ENCODE measurements around the gene FAM8A1.
A peak's percentile ranks its signal among the peaks of the same experiment; 100 is the strongest.

Gene FAM8A1

DNA sequence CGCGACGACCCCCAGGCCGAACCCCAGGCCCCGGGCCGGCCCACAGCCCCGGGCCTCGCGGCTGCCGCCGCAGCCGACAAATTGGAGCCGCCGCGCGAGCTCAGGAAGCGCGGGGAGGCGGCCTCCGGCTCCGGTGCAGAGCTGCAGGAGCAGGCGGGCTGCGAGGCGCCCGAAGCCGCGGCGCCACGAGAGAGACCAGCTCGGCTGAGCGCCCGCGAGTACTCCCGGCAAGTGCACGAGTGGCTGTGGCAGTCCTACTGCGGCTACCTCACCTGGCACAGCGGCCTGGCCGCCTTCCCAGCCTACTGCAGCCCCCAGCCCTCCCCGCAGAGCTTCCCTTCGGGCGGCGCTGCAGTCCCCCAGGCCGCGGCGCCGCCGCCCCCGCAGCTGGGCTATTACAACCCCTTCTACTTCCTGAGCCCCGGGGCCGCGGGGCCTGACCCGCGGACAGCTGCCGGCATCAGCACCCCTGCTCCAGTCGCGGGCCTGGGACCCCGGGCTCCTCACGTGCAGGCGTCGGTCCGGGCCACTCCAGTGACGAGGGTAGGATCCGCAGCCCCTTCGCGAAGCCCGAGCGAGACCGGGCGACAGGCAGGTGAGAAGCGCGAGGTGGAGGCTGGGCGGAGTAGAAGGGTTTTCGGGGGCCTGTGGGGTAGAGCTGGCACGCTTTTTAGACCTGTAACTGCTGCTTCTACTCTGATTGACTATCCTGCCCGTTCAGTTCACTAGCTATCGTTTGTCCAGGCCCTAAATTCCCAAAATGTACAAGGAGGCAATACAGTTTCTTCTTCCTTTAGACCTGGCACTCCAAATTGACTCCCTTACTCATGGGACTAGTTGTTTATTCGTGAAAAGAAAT is 654 bp downstream of the FAM8A1 start:
- DNase-seq, result peak; percentile 88

DNA sequence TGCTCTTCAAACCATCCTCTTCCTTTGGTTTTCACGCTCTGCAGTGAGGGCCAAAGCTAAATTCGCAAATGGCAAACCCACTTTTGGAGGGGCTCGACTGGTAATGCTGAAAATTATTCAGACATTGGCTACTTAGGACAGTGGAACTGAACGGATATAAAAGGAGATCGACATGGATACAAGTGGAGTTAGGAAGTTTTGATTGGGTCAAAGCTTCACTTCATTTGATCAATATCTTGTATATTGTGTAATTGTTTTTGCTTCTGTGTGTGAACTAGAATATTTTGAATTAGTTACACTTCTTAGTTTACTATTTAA is 1.2 kb downstream of the FAM8A1 start:
- DNase-seq, result no peak

DNA sequence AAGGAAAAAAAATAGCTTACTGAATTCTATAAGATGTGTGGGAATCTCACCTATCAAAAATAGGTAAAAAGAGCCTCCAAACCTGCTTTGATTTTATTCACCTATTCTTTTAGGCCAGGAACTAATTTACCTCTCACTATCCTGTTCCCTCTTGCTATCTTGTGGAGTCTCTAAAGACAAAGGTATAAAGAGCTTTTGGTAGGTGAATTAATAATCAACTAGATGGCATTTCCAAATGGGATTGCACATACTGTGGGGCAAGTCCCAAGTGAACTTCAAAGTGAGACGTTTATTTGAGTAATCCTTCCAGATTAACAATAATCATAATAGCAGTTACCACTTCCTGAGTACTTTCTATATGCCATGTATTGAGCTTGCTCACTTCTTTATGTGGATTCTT is 2.8 kb downstream of the FAM8A1 start:
- no peak for DNase-seq

GRCh38 chr6:17606606-17607005 is 6.5 kb downstream of the FAM8A1 start:
- DNase-seq, result no peak

DNA sequence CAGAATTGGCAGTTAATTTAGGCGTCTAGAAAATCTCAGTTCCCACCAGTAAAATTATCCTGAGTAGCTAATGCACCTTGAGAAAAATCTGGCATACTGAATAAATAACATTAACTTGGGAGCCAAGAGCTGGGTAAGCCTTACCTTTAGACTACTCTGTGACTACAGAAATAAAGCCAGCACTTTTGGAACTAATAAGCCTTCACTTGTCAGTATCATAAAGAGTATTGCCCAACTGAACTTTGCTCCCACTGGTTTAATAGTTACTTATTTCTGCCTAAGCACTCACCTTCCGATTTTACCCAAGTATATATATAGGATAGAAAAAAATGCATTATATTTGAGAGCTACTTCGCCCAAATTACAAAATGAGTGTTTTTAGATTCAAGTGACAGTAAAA is 10.7 kb downstream of the FAM8A1 start:
- no peak for DNase-seq

DNA sequence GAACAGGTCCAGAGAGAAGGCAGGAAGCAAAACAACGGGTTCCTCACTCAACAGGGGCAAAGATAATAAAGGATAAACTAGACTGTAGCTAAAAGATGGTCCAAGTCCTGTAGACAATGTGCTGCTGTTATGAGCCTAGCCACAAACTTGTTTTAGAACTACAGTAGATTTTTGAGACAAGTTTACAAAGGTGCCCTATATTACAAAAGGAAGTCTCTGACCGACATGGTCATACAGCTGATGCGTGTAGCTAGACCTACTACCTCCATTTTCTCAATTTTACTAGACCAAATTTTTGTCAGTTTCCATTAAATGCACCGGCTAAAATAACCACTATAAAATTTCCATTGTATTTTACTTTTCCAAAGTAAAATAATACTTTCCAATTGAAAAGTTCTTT is 11.9 kb downstream of the FAM8A1 start:
- no peak for DNase-seq

DNA sequence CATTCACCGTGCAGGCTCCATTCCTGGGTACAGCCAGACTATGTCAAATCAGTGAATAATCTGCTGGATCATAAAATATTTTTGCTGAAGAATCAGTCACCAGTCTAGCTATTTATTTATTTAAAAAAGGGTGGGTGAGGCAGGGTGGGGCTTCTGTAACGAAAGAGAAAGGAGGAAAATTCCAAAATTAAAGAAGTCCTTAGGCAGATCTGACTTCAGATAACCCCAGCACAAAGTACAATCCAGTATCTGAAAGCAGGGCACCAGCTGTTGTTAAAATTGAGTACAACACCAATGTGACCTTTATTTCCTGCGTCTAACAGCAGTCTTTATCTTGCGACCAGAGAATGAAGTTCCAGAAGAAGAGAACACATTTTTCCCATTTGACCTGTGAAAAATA is 15.7 kb downstream of the FAM8A1 start:
- DNase-seq, result no peak

DNA sequence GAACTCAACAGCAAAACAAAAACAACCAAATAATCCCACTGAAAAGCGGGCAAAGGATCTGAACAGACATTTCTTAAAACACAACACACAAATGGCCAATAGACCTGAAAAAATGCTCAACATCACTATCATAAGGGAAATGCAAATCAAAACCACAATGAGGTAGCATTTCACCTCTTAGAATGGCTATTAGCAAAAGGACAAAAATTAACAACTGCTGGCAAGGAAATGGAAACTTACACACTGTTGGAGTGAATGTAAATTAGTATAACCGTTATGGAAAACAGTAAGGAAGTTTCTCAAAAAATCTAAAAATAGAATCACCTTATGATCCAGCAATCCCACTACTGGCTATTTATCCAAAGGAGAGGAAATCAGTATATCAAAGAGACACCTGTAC is 20.9 kb downstream of the FAM8A1 start:
- no peak for DNase-seq

DNA sequence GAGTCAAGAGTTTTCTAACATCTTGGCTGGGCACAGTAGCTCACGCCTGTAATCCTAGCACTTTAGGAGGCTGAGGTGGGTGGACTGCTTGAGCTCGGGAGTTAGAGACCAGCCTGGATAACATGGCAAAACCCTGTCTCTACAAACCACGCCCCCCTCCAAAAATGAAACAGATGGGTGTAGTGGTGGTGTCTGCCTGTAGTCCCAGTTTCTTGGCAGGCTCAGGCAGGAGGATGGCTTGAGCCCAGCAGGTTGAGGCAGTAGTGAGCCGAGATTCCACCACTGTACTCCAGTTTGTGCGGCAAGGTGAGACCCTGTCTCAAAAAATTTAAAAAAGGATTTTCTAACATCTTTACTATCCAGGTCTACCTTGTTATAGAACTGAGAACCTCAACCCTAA is 22.0 kb downstream of the FAM8A1 start:
- DNase-seq, result no peak

DNA sequence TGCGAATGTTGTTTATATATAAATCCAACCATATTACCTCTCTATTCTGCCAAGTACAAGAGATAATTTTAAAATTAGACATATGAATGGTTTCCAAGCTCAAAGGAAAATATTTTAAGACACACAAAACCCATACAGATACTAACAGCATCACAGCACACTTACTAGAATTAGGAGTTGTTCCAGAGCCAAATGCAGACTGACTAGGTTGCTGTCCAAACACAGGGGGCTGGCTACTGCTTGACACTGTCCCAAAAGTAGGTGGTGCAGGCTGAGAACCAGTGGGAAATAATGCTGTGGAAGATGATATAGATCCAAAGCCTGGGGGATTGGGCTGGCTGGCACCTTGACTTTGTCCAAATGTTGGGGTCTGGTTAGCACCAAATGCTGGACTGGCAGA is 24.3 kb downstream of the FAM8A1 start:
- DNase-seq, result no peak

DNA sequence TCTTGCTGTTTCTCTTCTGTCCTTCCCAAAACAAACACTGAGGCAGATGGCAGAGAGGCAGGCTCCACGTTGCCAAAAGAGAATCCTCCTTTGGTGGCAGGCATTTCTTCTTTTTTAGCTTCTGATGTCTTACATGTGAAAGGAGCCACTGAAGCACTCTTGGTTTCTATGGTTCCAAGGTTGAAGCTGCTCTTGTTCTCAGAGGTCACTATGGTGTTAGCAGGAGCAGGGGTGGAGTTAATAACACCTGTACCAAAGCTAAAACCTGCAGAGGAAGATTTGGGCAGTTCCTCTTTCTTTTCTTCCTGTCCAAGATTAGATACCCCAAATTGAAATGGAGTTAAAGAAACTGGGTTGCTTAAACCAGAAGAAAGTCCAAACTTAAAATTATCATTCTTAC is 28.8 kb downstream of the FAM8A1 start:
- no peak for DNase-seq

DNA sequence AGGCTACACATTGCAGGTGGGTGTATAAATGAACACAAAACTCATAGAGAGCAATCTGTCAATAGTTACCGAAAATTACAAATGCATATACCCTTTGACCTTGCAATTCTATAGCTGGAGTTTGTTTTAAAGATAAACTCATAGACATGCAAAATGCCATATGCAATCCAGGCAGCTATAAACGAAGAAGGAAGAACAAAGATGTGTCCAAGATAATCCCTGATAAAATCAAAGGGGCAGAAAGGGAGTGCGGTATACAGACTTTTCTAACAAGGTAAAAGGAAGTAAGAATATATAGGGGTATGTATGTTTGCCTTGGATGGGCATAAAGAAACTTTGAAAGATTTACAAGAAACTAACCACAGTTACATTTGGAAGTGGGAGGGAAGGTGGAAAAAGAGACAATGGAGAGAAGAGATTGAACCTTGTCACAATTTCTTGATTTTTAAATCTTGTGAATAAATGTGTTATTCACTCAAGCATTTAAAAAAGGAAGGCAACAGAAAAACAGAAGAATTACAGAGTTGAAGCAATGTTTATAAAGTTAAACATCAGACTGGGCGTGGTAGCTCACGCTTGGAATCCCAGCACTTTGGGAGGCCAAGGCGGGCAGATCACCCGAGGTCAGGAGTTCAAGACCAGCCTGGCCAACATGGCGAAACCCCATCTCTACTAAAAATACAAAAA is 29.9 kb downstream of the FAM8A1 start:
- DNase-seq, result no peak

DNA sequence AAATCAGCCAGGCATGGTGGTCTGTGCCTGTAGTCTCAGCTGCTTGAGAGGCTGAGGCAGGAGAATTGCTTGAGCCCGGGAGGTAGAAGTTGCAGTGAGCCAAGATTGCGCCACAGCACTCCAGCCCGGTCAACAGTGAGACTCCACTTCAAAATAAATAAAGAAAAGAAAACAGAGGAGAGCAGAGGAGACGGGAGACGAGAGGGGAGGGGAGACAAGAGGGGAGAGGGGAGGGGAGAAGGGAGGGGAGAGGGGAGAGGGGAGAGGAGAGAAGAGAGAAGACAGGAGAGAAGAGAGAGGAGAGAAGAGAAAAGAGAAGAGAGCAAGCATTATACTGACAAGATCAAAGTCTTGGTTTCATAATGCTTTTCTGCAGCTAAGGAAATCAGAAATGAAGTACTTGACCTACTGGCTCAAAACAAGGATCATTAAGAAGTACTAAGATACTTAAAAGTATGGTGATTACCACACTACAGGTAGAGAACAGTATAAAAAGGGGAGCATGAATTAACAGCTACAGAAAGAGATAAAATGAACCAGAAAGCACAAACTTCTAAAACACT is 30.5 kb downstream of the FAM8A1 start:
- no peak for DNase-seq

GRCh38 chr6:17632934-17633333 is 32.8 kb downstream of the FAM8A1 start:
- DNase-seq, result no peak

DNA sequence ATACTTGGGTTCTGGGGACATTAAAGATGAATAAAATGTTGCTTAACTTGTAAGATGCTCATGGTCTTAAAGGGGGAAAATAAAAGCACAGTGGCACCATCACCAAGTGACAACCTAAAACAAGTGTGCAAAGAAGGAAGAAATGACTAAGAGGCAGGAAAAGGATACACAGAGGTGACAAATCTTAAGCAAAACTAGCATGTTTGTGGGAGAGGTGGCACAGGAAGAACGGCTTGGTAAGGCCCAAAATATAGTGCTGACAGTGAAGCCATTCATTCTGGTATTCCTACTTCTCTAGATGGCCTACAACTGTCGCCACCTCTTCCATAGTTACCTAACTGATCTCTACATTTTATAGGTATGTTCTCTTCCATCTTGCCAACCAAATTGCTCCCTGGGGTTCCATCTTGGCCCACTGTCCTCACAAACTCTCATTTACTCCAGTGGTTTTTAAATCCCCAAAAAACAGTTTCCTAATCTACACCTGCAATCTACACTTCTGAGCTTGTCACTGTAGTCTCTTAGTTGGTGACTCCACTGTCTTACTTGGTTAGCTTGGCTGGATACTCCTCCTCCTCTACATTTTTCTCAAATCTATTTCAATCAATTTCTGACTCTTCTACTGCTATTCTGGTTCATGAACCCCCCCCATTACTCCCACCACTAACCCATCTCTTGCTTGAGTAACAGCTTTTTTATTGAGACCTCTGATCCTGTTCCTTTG is 33.5 kb downstream of the FAM8A1 start:
- DNase-seq, result no peak

DNA sequence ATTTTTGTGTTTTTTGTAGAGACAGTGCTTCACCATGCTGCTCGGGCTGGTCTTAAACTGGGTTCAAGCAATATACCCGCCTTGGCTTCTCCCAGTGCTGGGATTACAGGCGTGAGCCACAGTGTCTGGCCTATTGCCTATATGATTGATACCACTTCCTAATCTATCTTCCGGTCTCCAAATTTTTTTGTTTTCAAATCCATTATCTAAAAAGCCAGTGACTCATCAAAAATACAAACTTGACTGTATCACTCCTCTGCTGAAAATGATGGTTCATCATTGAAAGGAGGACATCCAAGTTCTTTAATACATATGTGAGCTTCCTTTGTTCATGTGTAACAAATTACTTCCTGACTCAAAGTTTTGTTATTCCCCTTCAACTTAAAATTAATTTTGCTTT is 35.5 kb downstream of the FAM8A1 start:
- DNase-seq, result no peak

- no peak for DNase-seq
These were observed 38.2 kb downstream of the FAM8A1 start for GRCh38 chr6:17638212-17638715.

DNA sequence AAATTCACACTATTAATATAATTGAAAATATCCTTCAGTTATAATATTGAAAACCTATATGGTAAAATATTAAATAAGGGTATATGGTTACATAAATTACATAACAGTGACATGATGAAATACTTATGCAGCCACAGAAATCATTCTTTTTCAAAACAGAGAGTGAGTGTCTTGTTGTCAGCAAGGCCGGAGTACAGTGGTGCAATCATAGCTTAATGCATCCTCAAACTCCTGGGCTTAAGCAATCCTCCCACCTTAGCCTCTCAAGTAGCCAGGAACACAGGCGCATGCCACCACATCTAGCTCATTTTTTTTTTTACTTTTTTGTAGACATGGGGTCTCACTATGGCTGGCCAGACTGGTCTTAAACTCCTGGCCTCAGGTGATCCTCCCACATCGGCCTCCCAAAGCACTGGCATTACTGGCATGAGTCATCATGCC is 40.4 kb downstream of the FAM8A1 start:
- no peak for DNase-seq

DNA sequence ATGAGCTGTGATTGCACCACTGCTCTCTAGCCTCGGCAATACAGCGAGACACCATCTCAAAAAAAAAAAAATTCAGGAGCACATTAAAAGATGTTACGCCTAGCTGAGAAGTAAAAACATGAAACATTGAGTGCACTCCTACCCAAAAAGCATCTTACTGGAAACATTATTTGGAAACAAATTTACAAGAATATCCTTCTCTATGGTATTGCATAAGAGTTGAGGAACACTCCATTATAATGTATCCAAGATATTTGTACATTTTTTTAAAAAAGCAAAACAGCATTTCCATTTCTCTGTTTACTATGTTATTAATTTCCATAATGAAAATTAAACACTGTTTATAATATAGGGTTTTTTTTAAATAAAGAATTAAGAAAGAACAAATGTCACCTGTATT is 48.6 kb downstream of the FAM8A1 start:
- DNase-seq, result no peak

GRCh38 chr6:17650656-17651309 is 50.7 kb downstream of the FAM8A1 start:
- no peak for DNase-seq

GRCh38 chr6:17653198-17653882 is 53.2 kb downstream of the FAM8A1 start:
- no peak for DNase-seq

DNA sequence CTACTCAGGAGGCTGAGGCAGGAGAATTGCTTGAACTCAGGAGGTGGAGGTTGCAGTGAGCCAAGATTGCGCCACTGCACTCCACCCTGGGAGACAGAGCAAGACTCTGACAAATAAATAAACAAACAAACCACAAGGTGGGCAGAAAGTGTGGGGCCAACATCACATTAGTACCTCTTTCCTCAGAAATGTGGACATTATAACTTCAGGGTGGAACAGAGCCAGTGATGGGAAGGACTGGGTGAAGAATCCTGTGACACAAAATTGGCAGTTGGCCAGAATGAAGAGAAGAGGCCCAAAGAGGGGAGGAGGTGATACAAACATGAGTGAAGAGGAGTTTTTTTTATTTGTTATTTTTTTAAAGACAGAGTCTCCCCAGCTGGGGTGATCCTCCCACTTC is 56.0 kb downstream of the FAM8A1 start:
- DNase-seq, result no peak

Data from right kidney (tissue), 1 donor.